ENCODE results near the gene RASAL2.

The RASAL2 gene

GRCh38 chr1:178518894-178519293, 425.0 kb downstream of the RASAL2 start:
- no peak overlapping the region for H3K4me3 ChIP-seq (ENCODE audit: low read depth, low read length)
- H3K36me3 ChIP-seq (ENCODE audit: insufficient read depth, low read length), result no peaks in the 10 kb centered on the region
- H3K27me3 ChIP-seq (ENCODE audit: insufficient read depth, low read length), result no peaks in the 10 kb centered on the region
- no peak overlapping the region for H2AFZ ChIP-seq (ENCODE audit: low read length, unreplicated experiment)
- no peaks in the 10 kb centered on the region for H3K4me1 ChIP-seq (ENCODE audit: control insufficient read depth, insufficient read depth, low read length, unreplicated experiment)
- no peak overlapping the region for H3K27ac ChIP-seq (ENCODE audit: low read depth, low read length)
- H3K79me2 ChIP-seq (ENCODE audit: control insufficient read depth, insufficient read depth, low read length, unreplicated experiment), result no peaks in the 10 kb centered on the region

GRCh38 chr1:178520803-178521202, 426.9 kb downstream of the RASAL2 start:
- Histone ChIP-seq H3K79me2 (ENCODE audit: control insufficient read depth, insufficient read depth, low read length, unreplicated experiment) (no peaks in the 10 kb centered on the region), H2AFZ (ENCODE audit: low read length, unreplicated experiment) (no peak overlapping the region), H3K4me3 (ENCODE audit: low read depth, low read length) (no peak overlapping the region), H3K27ac (ENCODE audit: low read depth, low read length) (no peak overlapping the region), H3K4me1 (ENCODE audit: control insufficient read depth, insufficient read depth, low read length, unreplicated experiment) (no peaks in the 10 kb centered on the region), H3K36me3 (ENCODE audit: insufficient read depth, low read length) (no peaks in the 10 kb centered on the region), H3K27me3 (ENCODE audit: insufficient read depth, low read length) (no peaks in the 10 kb centered on the region)

- Histone ChIP-seq H3K4me1 (ENCODE audit: control insufficient read depth, insufficient read depth, low read length, unreplicated experiment) (no peaks in the 10 kb centered on the region), H3K27ac (ENCODE audit: low read depth, low read length) (no peak overlapping the region), H3K79me2 (ENCODE audit: control insufficient read depth, insufficient read depth, low read length, unreplicated experiment) (no peaks in the 10 kb centered on the region), H2AFZ (ENCODE audit: low read length, unreplicated experiment) (no peak overlapping the region), H3K4me3 (ENCODE audit: low read depth, low read length) (no peak overlapping the region), H3K36me3 (ENCODE audit: insufficient read depth, low read length) (no peaks in the 10 kb centered on the region), H3K27me3 (ENCODE audit: insufficient read depth, low read length) (no peaks in the 10 kb centered on the region)
Observed at GRCh38 chr1:178521241-178521640, 427.3 kb downstream of the RASAL2 start.

GRCh38 chr1:178527117-178527516, 433.2 kb downstream of the RASAL2 start:
- Histone ChIP-seq H3K27me3 (ENCODE audit: insufficient read depth, low read length) (no peaks in the 10 kb centered on the region), H3K36me3 (ENCODE audit: insufficient read depth, low read length) (no peaks in the 10 kb centered on the region), H2AFZ (ENCODE audit: low read length, unreplicated experiment) (no peak overlapping the region), H3K27ac (ENCODE audit: low read depth, low read length) (no peak overlapping the region), H3K79me2 (ENCODE audit: control insufficient read depth, insufficient read depth, low read length, unreplicated experiment) (no peaks in the 10 kb centered on the region), H3K4me1 (ENCODE audit: control insufficient read depth, insufficient read depth, low read length, unreplicated experiment) (peaks cover 21% of the 10 kb centered on the region), H3K4me3 (ENCODE audit: low read depth, low read length) (no peak overlapping the region)

- no peaks in the 10 kb centered on the region for H3K27me3 ChIP-seq (ENCODE audit: insufficient read depth, low read length)
- no peak overlapping the region for H2AFZ ChIP-seq (ENCODE audit: low read length, unreplicated experiment)
- H3K4me3 ChIP-seq (ENCODE audit: low read depth, low read length), result no peak overlapping the region
Observed at GRCh38 chr1:178528228-178528952, 434.5 kb downstream of the RASAL2 start.

GRCh38 chr1:178528953-178529335, 435.0 kb downstream of the RASAL2 start:
- H2AFZ ChIP-seq (ENCODE audit: low read length, unreplicated experiment), result no peak overlapping the region

More at GRCh38 chr1:178528228-178528952, 434.5 kb downstream of the RASAL2 start:
- Histone ChIP-seq H3K4me1 (ENCODE audit: control insufficient read depth, insufficient read depth, low read length, unreplicated experiment) (peaks cover 22% of the 10 kb centered on the region), H3K79me2 (ENCODE audit: control insufficient read depth, insufficient read depth, low read length, unreplicated experiment) (no peaks in the 10 kb centered on the region), H3K36me3 (ENCODE audit: insufficient read depth, low read length) (no peaks in the 10 kb centered on the region), H3K27ac (ENCODE audit: low read depth, low read length) (no peak overlapping the region)

GRCh38 chr1:178529364-178530036, 435.6 kb downstream of the RASAL2 start:
- Histone ChIP-seq H3K4me3 (ENCODE audit: low read depth, low read length) (no peak overlapping the region), H3K27ac (ENCODE audit: low read depth, low read length) (no peak overlapping the region), H3K79me2 (ENCODE audit: control insufficient read depth, insufficient read depth, low read length, unreplicated experiment) (no peaks in the 10 kb centered on the region), H2AFZ (ENCODE audit: low read length, unreplicated experiment) (no peak overlapping the region), H3K27me3 (ENCODE audit: insufficient read depth, low read length) (no peaks in the 10 kb centered on the region), H3K36me3 (ENCODE audit: insufficient read depth, low read length) (no peaks in the 10 kb centered on the region), H3K4me1 (ENCODE audit: control insufficient read depth, insufficient read depth, low read length, unreplicated experiment) (peaks cover 22% of the 10 kb centered on the region)

More at GRCh38 chr1:178528953-178529335, 435.0 kb downstream of the RASAL2 start:
- H3K27ac ChIP-seq (ENCODE audit: low read depth, low read length), result no peak overlapping the region
- no peaks in the 10 kb centered on the region for H3K36me3 ChIP-seq (ENCODE audit: insufficient read depth, low read length)
- no peaks in the 10 kb centered on the region for H3K79me2 ChIP-seq (ENCODE audit: control insufficient read depth, insufficient read depth, low read length, unreplicated experiment)
- no peaks in the 10 kb centered on the region for H3K27me3 ChIP-seq (ENCODE audit: insufficient read depth, low read length)
- H3K4me1 ChIP-seq (ENCODE audit: control insufficient read depth, insufficient read depth, low read length, unreplicated experiment), result peaks cover 22% of the 10 kb centered on the region
- no peak overlapping the region for H3K4me3 ChIP-seq (ENCODE audit: low read depth, low read length)

- Histone ChIP-seq H3K27ac (ENCODE audit: low read depth, low read length) (no peak overlapping the region), H3K79me2 (ENCODE audit: control insufficient read depth, insufficient read depth, low read length, unreplicated experiment) (no peaks in the 10 kb centered on the region), H3K36me3 (ENCODE audit: insufficient read depth, low read length) (no peaks in the 10 kb centered on the region), H3K4me3 (ENCODE audit: low read depth, low read length) (no peak overlapping the region), H2AFZ (ENCODE audit: low read length, unreplicated experiment) (no peak overlapping the region), H3K4me1 (ENCODE audit: control insufficient read depth, insufficient read depth, low read length, unreplicated experiment) (peaks cover 22% of the 10 kb centered on the region), H3K27me3 (ENCODE audit: insufficient read depth, low read length) (no peaks in the 10 kb centered on the region)
Observed at GRCh38 chr1:178530037-178530402, 436.1 kb downstream of the RASAL2 start.

GRCh38 chr1:178530502-178530901, 436.6 kb downstream of the RASAL2 start:
- H3K4me1 ChIP-seq (ENCODE audit: control insufficient read depth, insufficient read depth, low read length, unreplicated experiment), result peaks cover 22% of the 10 kb centered on the region
- H3K4me3 ChIP-seq (ENCODE audit: low read depth, low read length), result no peak overlapping the region
- H3K79me2 ChIP-seq (ENCODE audit: control insufficient read depth, insufficient read depth, low read length, unreplicated experiment), result no peaks in the 10 kb centered on the region
- no peak overlapping the region for H3K27ac ChIP-seq (ENCODE audit: low read depth, low read length)
- H3K36me3 ChIP-seq (ENCODE audit: insufficient read depth, low read length), result no peaks in the 10 kb centered on the region
- no peaks in the 10 kb centered on the region for H3K27me3 ChIP-seq (ENCODE audit: insufficient read depth, low read length)
- no peak overlapping the region for H2AFZ ChIP-seq (ENCODE audit: low read length, unreplicated experiment)

GRCh38 chr1:178531887-178532286, 438.0 kb downstream of the RASAL2 start:
- peaks cover 29% of the 10 kb centered on the region for H3K4me1 ChIP-seq (ENCODE audit: control insufficient read depth, insufficient read depth, low read length, unreplicated experiment)
- no peak overlapping the region for H3K4me3 ChIP-seq (ENCODE audit: low read depth, low read length)
- H3K79me2 ChIP-seq (ENCODE audit: control insufficient read depth, insufficient read depth, low read length, unreplicated experiment), result no peaks in the 10 kb centered on the region
- H3K27ac ChIP-seq (ENCODE audit: low read depth, low read length), result no peak overlapping the region
- H3K27me3 ChIP-seq (ENCODE audit: insufficient read depth, low read length), result no peaks in the 10 kb centered on the region
- H3K36me3 ChIP-seq (ENCODE audit: insufficient read depth, low read length), result no peaks in the 10 kb centered on the region
- H2AFZ ChIP-seq (ENCODE audit: low read length, unreplicated experiment), result peak overlapping the region; percentile 85

- no peaks in the 10 kb centered on the region for H3K79me2 ChIP-seq (ENCODE audit: control insufficient read depth, insufficient read depth, low read length, unreplicated experiment)
- H3K4me3 ChIP-seq (ENCODE audit: low read depth, low read length), result no peak overlapping the region
- peak overlapping the region; percentile 85 for H2AFZ ChIP-seq (ENCODE audit: low read length, unreplicated experiment)
- H3K27me3 ChIP-seq (ENCODE audit: insufficient read depth, low read length), result no peaks in the 10 kb centered on the region
- H3K4me1 ChIP-seq (ENCODE audit: control insufficient read depth, insufficient read depth, low read length, unreplicated experiment), result peaks cover 34% of the 10 kb centered on the region
- no peak overlapping the region for H3K27ac ChIP-seq (ENCODE audit: low read depth, low read length)
- no peaks in the 10 kb centered on the region for H3K36me3 ChIP-seq (ENCODE audit: insufficient read depth, low read length)
Observed at GRCh38 chr1:178532392-178532791, 438.5 kb downstream of the RASAL2 start.

All from ACC112 (cell line).